GM18508 (cell line): Measurements from ENCODE around the gene JAK3.

ENCODE experiments used
- ATAC-seq: cut with Tn5 transposase; IDR thresholded peaks from one replicate; pipeline ENCODE4 v1.9.1; 2021; ENCODE audit warnings: moderate number of reproducible peaks; ENCODE audit not compliant: insufficient read depth, unreplicated experiment

JAK3 gene

DNA sequence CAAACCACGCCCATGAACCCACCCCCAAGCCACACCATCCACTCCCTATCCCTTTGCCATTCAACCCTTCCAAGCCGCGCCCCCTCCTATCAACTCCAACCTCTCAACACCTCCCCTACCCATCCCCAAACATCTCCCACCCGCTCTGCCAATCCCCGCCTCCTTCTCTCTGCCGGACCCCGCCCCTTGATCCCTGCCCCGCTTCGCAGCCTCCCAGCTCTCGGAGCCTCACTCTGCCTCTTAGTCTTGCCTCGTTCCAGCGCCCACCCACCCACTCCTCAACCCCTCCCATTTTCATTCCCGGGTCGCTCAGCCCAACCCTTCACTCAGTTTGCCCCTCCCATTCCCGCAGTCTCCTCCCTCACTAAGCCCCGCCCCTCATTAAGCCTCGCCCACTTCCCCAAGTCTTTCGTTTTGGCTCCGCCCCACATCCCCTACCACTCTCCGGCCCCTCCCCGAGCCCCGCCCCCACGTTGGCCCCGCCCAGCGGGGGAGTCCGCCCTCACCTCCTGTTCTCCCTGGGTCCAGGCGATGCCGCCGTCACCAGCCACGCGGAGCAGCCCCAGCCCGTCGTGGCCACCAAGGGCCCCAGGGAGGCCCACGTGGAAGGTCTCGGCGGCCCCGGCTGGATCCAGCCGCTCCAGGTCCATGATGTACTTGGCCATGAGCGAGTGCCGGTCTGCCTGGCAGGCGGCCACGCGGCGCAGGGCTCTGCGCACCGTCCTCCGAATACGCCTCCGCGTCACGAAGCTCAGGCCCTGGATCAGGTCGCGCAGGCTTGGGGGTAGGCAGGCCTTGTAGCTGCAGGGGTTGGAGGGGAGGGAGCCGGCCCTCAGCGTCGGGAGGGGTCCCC, 5.7 kb downstream of the JAK3 start:
- no peak for ATAC-seq

DNA sequence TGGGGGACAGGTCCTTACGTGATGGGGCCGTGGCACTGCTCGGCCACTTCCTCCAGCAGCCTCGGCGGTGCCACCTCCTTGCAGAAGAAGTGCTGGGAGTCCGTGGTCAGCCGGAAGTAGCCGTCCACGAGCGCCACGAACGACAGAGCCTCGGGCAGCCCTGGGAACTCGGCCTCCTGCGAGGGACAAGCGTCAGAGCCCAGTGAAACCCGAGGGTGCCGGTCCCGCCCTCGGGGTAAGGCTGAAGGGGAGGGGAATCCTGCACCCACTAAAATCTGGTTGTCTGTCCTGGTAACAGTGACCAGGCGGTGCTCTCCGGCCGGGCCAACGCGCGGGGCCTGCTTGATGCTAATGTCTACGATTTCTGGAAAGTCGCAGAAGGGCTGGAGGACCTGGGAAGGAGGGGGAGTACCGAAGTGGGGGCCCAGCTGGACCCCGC, 6.4 kb downstream of the JAK3 start:
- ATAC-seq = no peak

DNA sequence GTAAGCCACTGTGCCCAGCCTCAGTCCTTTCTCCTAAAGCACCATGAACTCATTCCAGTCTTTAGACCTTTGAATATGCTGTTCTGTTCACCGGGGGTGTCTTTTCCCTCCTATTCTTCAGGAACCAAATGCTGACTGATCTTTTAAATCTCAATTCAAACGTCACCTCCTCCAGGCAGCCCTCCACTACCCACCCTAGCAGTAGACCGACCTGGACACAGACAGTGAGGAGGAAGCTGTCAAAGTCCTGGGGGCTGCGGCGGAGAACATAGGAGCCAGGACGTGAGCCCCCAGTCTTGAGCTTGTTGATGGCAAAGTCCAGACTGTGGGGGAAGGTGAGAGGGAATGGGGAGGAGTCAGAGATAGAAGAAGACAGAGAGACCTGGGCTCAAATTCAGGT, 7.8 kb downstream of the JAK3 start:
- ATAC-seq = no peak

GRCh38 chr19:17837972-17838371, 9.8 kb downstream of the JAK3 start:
- no peak for ATAC-seq

DNA sequence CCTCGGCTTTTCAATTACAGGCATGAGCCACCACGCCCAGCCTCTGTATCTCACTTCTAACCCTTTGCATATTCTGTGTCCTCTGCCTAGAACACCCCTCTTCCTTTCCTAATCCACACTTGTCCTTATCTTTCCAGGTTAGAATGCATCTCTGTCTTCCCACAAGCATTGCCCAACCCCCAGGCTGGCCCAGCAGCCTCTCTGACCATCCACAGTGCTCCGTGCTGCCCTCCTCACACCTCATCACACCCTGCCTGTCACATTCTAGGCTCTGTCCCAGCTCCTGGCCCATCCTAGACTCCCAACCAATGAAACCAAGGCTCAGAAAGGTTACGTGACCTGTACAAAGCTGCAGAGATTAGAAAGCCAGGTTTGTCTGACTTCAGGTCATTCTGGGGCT, 11.3 kb downstream of the JAK3 start:
- no peak for ATAC-seq

- no peak for ATAC-seq
Observed at GRCh38 chr19:17835182-17836006, 12.4 kb downstream of the JAK3 start.

- ATAC-seq = no peak
Observed at GRCh38 chr19:17834350-17835181, 13.2 kb downstream of the JAK3 start.

DNA sequence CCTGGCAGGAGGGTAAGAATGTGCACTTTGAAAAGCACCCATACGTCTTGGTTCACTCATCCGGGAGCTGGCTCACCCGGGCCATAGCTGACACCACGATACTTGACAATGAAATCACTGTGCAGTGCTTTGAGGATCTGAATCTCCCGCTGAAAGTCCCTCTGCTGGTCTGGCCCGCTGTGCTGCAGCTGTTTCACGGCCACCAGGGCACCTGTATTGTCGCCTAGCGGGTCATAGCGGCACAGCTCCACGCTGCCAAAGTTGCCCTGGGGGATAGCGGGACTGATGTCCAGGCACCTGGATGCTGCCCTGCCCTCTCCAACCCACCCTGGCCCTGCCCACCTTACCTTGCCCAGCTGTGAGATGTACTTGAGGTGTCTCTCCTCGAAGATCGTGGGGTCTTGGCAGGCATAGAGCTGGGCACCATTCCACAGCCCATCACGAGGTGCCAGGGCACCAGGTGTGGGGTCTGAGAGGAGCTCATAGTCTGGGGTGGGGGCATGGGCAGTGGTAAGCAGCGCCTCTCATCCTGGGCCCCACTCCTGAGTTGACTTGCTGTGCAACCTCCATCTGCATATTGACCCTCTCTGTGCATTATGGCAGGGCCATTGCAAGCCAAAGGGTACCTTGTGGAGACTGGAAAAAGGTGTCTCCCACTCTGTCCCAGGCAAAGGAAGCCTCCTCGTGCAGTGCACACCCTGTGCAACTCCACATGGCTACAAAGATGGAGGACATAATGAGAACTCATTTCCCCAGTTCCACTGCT, 15.2 kb downstream of the JAK3 start:
- no peak for ATAC-seq

DNA sequence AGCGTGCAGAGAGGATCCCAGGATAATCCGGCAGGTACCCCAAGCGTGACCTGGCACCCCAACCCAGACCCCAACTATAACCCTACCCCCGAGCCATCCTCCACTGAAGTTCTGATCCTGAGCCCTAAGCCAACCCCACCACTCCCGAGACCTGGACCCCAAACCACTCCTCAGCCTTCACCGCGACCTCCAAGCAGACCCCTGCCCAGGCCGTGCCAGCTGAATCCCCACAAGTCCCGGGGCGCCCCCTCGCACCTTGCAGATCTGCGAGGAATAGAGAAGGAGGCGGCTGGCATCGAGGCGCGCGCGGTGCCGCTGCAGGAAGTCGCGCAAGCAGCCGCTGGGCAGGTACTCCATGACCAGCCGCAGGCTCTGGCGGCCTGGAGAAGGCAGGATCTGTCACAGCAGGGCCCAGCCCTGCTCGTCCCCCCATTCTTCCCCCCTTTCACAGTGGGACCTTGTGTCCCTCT, 16.3 kb downstream of the JAK3 start:
- no peak for ATAC-seq

GRCh38 chr19:17830567-17831418, 17.0 kb downstream of the JAK3 start:
- no peak for ATAC-seq

DNA sequence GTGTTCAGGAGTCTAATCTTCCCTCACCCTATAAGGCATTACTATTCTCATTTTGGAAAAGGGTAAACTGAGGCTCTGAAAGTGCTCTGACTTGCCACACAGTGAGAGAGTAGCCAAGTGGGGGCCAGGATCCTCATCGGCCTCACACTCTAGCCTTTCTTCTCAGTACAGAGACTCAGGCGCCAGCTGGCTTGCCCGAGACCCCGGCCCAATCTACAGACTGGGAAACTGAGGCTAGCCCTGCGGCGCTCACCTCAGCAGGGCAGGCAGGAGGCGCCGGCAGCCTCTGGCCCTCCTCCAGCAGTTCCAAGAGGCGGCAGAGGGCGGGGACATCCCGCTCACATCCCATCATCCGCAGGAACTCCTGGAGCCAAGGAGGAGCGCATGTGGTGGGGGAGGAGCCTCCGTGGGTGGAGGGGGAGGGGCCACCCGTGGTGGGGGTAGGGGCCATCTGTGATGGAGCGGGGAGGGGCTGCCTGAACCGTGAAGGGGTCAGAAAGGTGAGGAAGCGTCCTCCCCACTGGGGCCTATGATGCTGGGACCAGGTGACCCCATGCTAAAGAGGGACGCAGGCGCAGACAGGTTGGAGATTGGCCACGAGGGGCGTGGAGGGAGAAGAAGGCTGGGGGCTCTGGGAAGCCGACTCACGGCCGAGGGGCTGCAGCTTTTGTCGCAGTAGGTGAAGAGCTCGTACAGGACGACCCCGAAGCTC, 17.8 kb downstream of the JAK3 start:
- no peak for ATAC-seq

DNA sequence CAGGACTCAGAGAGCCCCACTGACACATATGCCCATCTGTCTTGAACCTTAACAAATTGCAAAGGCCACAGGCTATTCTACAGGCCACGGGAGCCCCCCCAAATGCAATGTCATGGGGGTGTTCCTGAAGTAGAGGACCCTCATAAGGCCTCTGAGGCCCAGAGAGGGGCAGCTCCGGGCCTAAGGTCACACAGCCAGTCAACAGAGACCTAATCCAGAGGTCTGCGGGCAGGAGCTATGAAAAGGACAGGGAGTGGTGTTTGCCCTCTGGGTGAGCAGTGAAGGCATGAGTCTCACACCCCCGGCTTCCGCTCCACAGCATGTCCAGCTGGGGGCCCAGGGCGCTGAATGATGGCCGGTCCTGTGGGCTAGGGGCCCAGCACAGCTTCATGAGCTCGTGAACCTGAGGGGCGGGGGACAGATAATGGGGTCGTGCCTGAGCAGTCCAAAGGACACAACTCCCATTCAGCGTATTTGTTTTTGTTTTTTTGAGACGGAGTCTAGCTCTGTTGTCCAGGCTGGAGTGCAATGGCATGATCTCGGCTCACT, 21.2 kb downstream of the JAK3 start:
- ATAC-seq = no peak

DNA sequence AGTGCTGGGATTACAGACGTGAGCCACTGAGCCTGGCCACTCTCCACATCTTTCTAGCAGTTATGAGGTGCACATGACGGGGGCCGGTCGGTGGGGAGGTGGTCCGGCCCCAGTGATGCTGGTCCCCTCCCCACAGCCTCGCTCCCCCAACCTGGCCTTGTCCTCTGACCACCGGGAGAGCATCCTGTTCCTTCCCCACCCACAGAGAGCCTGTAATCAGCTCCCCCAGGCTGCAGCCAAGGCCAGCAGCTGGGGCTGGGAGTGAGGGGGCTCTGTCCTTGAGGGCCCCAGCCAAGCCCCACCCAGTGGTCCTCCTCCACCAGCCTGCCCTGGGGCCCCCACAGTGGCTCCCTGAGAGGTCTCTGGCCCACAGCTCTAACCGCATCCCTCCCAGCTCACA, 23.4 kb downstream of the JAK3 start:
- ATAC-seq = no peak

DNA sequence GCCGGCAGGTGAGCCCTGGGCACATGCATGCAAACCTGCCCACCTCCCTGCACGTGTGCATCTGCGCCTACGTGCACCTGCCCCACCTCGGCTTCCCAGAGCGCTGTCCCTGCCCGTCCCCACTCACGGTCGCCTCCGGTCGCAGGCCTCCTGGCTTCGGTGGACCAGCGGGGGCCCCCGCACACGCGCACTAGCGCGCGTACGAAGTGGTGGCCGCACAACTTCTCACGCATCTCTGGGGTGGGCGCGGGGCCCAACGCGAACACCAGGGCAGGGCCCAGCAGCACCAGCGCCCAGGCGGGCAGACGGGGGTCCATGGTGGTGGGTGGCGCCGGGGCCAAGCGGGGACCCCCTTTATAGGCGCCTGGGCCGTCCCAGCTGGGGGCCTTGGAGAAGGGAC, 26.6 kb downstream of the JAK3 start, which contains the start of gene INSL3:
INSL3 (minus strand) TSS at position 330 of the 400 bp plus-strand sequence; CDS start at position 317, 13 bp downstream.
- no peak for ATAC-seq

GRCh38 chr19:17817668-17818363, 30.0 kb downstream of the JAK3 start:
- no peak for ATAC-seq

GRCh38 chr19:17812099-17812498, 35.7 kb downstream of the JAK3 start:
- ATAC-seq = no peak

- no peak for ATAC-seq
Observed at GRCh38 chr19:17811681-17812080, 36.1 kb downstream of the JAK3 start.
